Central memory CD8-positive, alpha-beta T cell (primary cell): ENCODE measurements around the gene RNASE13.
"Not testable (repeated sequence)": the region's sequence is repeated elsewhere in the genome, so short reads cannot be mapped to it uniquely, and the experiment has no call there.

ENCODE experiments used
- ATAC-seq: fragments of 150-1000 bp; cut with Tn5 transposase; replicated peaks from 2 replicates; pipeline ENCODE4 v1.10.0; 2022; ENCODE audit warnings: mild to moderate bottlenecking, moderate FRiP score, moderate number of reproducible peaks; ENCODE audit not compliant: poor library complexity, severe bottlenecking; ENCODE audit errors: extremely low read depth
- DNase-seq, 2 donors: peaks; one replicate each; pipeline ENCODE4 v3.0.0; 2021; ENCODE audit warnings: low spot score in 2 of 2
- H3K27ac Mint-ChIP-seq: one replicate; pipeline ENCODE4 v1.8.0; 2022; ENCODE audit warnings: low read depth, mild to moderate bottlenecking, moderate library complexity, mixed read lengths
- H3K27me3 Mint-ChIP-seq: one replicate; pipeline ENCODE4 v1.8.0; 2022; ENCODE audit warnings: mixed read lengths
- H3K36me3 Mint-ChIP-seq: one replicate; pipeline ENCODE4 v1.8.0; 2022; ENCODE audit warnings: mild to moderate bottlenecking, moderate library complexity, mixed read lengths; ENCODE audit not compliant: insufficient read depth
- H3K4me1 Mint-ChIP-seq: one replicate; pipeline ENCODE4 v1.8.0; 2022; ENCODE audit warnings: mixed read lengths
- H3K4me3 Mint-ChIP-seq: one replicate; pipeline ENCODE4 v1.8.0; 2022; ENCODE audit warnings: mild to moderate bottlenecking, moderate library complexity, mixed read lengths
- H3K9me3 Mint-ChIP-seq: one replicate; pipeline ENCODE4 v1.8.0; 2022; ENCODE audit warnings: mixed read lengths

Gene RNASE13

GRCh38 chr14:21043387-21043973 lies 8.9 kb upstream of the RNASE13 start:
- H3K27me3 Mint-ChIP-seq, result peaks cover 46% of the 10 kb centered on the region
- ATAC-seq, result no peak
- peaks cover 8% of the 10 kb centered on the region for H3K4me1 Mint-ChIP-seq
- no peak overlapping the region for H3K4me3 Mint-ChIP-seq
- DNase-seq, result no peak
- no peaks in the 10 kb centered on the region for H3K9me3 Mint-ChIP-seq
- peaks cover 3% of the 10 kb centered on the region for H3K36me3 Mint-ChIP-seq
- H3K27ac Mint-ChIP-seq, result no peak overlapping the region

- Mint-ChIP-seq H3K9me3 (no peaks in the 10 kb centered on the region), H3K27me3 (peaks cover 52% of the 10 kb centered on the region), H3K4me1 (peaks cover 8% of the 10 kb centered on the region), H3K4me3 (no peak overlapping the region), H3K27ac (no peak overlapping the region), H3K36me3 (peaks cover 3% of the 10 kb centered on the region)
- DNase-seq, result no peak
- ATAC-seq, result no peak
Observed at GRCh38 chr14:21042918-21043317, 8.3 kb upstream of the RNASE13 start.

- DNase-seq (no peak), ATAC-seq (no peak)
- Mint-ChIP-seq H3K27ac (no peak within 1 kb of the TSS), H3K4me1 (peaks cover 8% of the 10 kb centered on the region), H3K4me3 (no peak within 1 kb of the TSS), H3K27me3 (peaks cover 46% of the 10 kb centered on the region), H3K9me3 (no peaks in the 10 kb centered on the region), H3K36me3 (peaks cover 3% of the 10 kb centered on the region)
Observed at GRCh38 chr14:21041676-21042433, 7.2 kb upstream of the RNASE13 start, which contains the start of gene RNASE7. Gene RNASE7 (plus strand): TSS chr14:21042362. CDS start chr14:21042993, 631 bp downstream.

- ATAC-seq, H3K36me3 Mint-ChIP-seq, H3K9me3 Mint-ChIP-seq, DNase-seq, H3K27ac Mint-ChIP-seq, H3K4me3 Mint-ChIP-seq, H3K4me1 Mint-ChIP-seq: not testable (repeated sequence)
- H3K27me3 Mint-ChIP-seq, result peaks cover 46% of the 10 kb centered on the region
Observed at GRCh38 chr14:21040941-21041340, 6.3 kb upstream of the RNASE13 start.

- no peaks in the 10 kb centered on the region for H3K9me3 Mint-ChIP-seq
- H3K4me3 Mint-ChIP-seq, result no peak overlapping the region
- peaks cover 8% of the 10 kb centered on the region for H3K4me1 Mint-ChIP-seq
- ATAC-seq (no peak), DNase-seq (no peak)
- peaks cover 3% of the 10 kb centered on the region for H3K36me3 Mint-ChIP-seq
- peaks cover 45% of the 10 kb centered on the region for H3K27me3 Mint-ChIP-seq
- H3K27ac Mint-ChIP-seq, result no peak overlapping the region
Observed at GRCh38 chr14:21040370-21040925, 5.8 kb upstream of the RNASE13 start.

GRCh38 chr14:21039585-21040369 lies 5.2 kb upstream of the RNASE13 start:
- no peak overlapping the region for H3K27ac Mint-ChIP-seq
- ATAC-seq, result no peak
- peaks cover 38% of the 10 kb centered on the region for H3K27me3 Mint-ChIP-seq
- peaks cover 3% of the 10 kb centered on the region for H3K36me3 Mint-ChIP-seq
- no peak for DNase-seq
- H3K4me1 Mint-ChIP-seq, result peaks cover 8% of the 10 kb centered on the region
- H3K4me3 Mint-ChIP-seq, result no peak overlapping the region
- H3K9me3 Mint-ChIP-seq, result no peaks in the 10 kb centered on the region

GRCh38 chr14:21038441-21039422 lies 4.1 kb upstream of the RNASE13 start:
- Mint-ChIP-seq H3K27ac (no peak overlapping the region), H3K9me3 (no peaks in the 10 kb centered on the region), H3K4me3 (no peak overlapping the region), H3K27me3 (peaks cover 28% of the 10 kb centered on the region), H3K36me3 (peaks cover 3% of the 10 kb centered on the region), H3K4me1 (no peaks in the 10 kb centered on the region)
- DNase-seq (no peak), ATAC-seq (no peak)

- Mint-ChIP-seq H3K27ac (no peak overlapping the region), H3K27me3 (peaks cover 28% of the 10 kb centered on the region), H3K36me3 (peaks cover 3% of the 10 kb centered on the region), H3K4me1 (no peaks in the 10 kb centered on the region), H3K4me3 (no peak overlapping the region), H3K9me3 (no peaks in the 10 kb centered on the region)
- ATAC-seq (no peak), DNase-seq (no peak)
Observed at GRCh38 chr14:21037156-21037555, 2.5 kb upstream of the RNASE13 start.

GRCh38 chr14:21036751-21037150 lies 2.1 kb upstream of the RNASE13 start:
- ATAC-seq (no peak), DNase-seq (no peak)
- Mint-ChIP-seq H3K9me3 (no peaks in the 10 kb centered on the region), H3K4me3 (no peak overlapping the region), H3K4me1 (no peaks in the 10 kb centered on the region), H3K36me3 (peaks cover 3% of the 10 kb centered on the region), H3K27me3 (peaks cover 26% of the 10 kb centered on the region), H3K27ac (no peak overlapping the region)

GRCh38 chr14:21033133-21033698 lies 1.4 kb downstream of the RNASE13 start:
- no peak for DNase-seq
- H3K27ac Mint-ChIP-seq, result no peak overlapping the region
- H3K9me3 Mint-ChIP-seq, result no peaks in the 10 kb centered on the region
- H3K36me3 Mint-ChIP-seq, result peaks cover 3% of the 10 kb centered on the region
- peaks cover 24% of the 10 kb centered on the region for H3K27me3 Mint-ChIP-seq
- ATAC-seq, result no peak
- H3K4me1 Mint-ChIP-seq, result no peaks in the 10 kb centered on the region
- no peak overlapping the region for H3K4me3 Mint-ChIP-seq

- H3K9me3 Mint-ChIP-seq, result no peaks in the 10 kb centered on the region
- ATAC-seq (no peak), DNase-seq (no peak)
- H3K4me3 Mint-ChIP-seq, result no peak overlapping the region
- H3K27me3 Mint-ChIP-seq, result peaks cover 18% of the 10 kb centered on the region
- peaks cover 3% of the 10 kb centered on the region for H3K36me3 Mint-ChIP-seq
- no peak overlapping the region for H3K27ac Mint-ChIP-seq
- H3K4me1 Mint-ChIP-seq, result no peaks in the 10 kb centered on the region
Observed at GRCh38 chr14:21032326-21033132, 2.1 kb downstream of the RNASE13 start.
